Nephron progenitor cell (in vitro differentiated cells): ENCODE results near the gene KCNK5.

Experiments
- DNase-seq: peaks from one replicate; pipeline ENCODE4 v3.0.0; 2021
- H3K27ac Mint-ChIP-seq: 2 replicates; pipeline ENCODE4 v1.8.0; 2021; ENCODE audit warnings: mild to moderate bottlenecking, moderate library complexity, mixed read lengths
- H3K27me3 Mint-ChIP-seq: 2 replicates; pipeline ENCODE4 v1.8.0; 2021; ENCODE audit warnings: mild to moderate bottlenecking, low read depth, mixed read lengths; ENCODE audit not compliant: poor library complexity
- H3K36me3 Mint-ChIP-seq: 2 replicates; pipeline ENCODE4 v1.8.0; 2021; ENCODE audit warnings: low read depth, mixed read lengths
- H3K4me1 Mint-ChIP-seq: 2 replicates; pipeline ENCODE4 v1.8.0; 2021; ENCODE audit warnings: mixed read lengths
- H3K4me3 Mint-ChIP-seq: 2 replicates; pipeline ENCODE4 v1.8.0; 2021; ENCODE audit warnings: mild to moderate bottlenecking, moderate library complexity, mixed read lengths
- H3K9me3 Mint-ChIP-seq: 2 replicates; pipeline ENCODE4 v1.8.0; 2021; ENCODE audit warnings: mild to moderate bottlenecking, moderate library complexity, mixed read lengths
- CTCF ChIP-seq: fragments of 200-600 bp; sonication (generic); IDR thresholded peaks from 2 replicates; pipeline ENCODE4 v1.5.0; 2021; ENCODE audit warnings: antibody characterized with exemption

KCNK5 gene

GRCh38 chr6:39269961-39270360 is 40.7 kb upstream of the KCNK5 start:
- H3K36me3 Mint-ChIP-seq = no peaks in the 10 kb centered on the region
- peaks cover 9% of the 10 kb centered on the region for H3K27me3 Mint-ChIP-seq
- no peak for DNase-seq
- H3K9me3 Mint-ChIP-seq = no peaks in the 10 kb centered on the region
- no peak for TF ChIP-seq CTCF
- peaks cover 14% of the 10 kb centered on the region for H3K4me1 Mint-ChIP-seq
- no peak overlapping the region for H3K4me3 Mint-ChIP-seq
- H3K27ac Mint-ChIP-seq = no peak overlapping the region

DNA sequence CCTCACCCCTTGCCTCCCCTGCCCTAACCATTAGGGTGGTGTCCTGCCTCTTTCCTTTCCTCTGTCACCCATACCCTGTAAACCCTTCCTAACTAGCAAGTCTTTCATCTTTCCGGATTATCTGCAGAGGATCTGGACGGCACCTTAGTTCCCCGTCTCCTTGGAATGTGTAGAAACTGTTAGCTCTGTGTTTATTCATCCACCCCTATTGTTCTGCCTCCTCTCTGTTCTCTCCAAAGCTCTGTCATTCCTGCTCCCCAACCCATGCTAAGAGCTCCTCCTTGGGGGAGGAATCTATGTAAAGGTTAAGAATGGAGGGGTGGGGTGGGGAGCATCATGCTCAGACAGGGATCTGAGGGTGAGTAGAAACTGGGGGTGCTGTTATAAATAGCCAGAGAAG is 39.4 kb upstream of the KCNK5 start:
- H3K36me3 Mint-ChIP-seq = no peaks in the 10 kb centered on the region
- H3K4me1 Mint-ChIP-seq = peaks cover 12% of the 10 kb centered on the region
- H3K27me3 Mint-ChIP-seq = peaks cover 3% of the 10 kb centered on the region
- no peak for TF ChIP-seq CTCF
- H3K27ac Mint-ChIP-seq = no peak overlapping the region
- H3K4me3 Mint-ChIP-seq = no peak overlapping the region
- H3K9me3 Mint-ChIP-seq = peaks cover 3% of the 10 kb centered on the region
- no peak for DNase-seq

GRCh38 chr6:39268171-39268570 is 38.9 kb upstream of the KCNK5 start:
- peaks cover 4% of the 10 kb centered on the region for H3K27me3 Mint-ChIP-seq
- no peak overlapping the region for H3K27ac Mint-ChIP-seq
- H3K36me3 Mint-ChIP-seq = no peaks in the 10 kb centered on the region
- no peak for DNase-seq
- H3K9me3 Mint-ChIP-seq = peaks cover 3% of the 10 kb centered on the region
- H3K4me3 Mint-ChIP-seq = no peak overlapping the region
- TF ChIP-seq CTCF = no peak
- peaks cover 8% of the 10 kb centered on the region for H3K4me1 Mint-ChIP-seq

DNA sequence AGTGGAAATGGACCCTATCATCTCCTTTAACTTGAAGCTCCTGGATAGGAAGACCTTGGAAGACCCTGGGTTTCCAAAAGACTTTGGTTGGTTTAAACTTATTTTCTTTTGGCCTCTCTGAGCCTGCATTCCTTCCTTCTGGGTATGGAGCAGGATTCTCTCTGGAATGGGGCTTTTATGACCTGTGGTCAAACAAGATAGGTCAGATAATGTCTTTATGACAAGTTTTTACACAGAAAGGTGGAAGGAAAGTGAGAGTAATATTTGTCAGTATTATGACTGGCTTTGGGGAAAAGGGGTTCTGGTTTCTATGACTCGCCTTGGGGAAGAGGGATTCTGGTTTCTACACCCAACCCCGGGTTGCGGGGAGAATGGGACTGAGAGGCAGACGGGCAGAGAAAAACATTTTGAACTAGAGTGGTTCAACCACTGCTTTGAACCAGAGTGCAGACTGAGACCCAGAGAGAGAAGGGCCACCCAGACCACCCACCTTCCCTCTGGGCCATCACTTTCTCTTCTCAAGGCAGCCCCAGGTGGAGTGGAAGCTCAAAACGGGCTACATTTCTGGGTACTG is 37.6 kb upstream of the KCNK5 start:
- Mint-ChIP-seq H3K4me1 (peaks cover 4% of the 10 kb centered on the region), H3K27ac (no peak overlapping the region), H3K27me3 (peaks cover 4% of the 10 kb centered on the region), H3K9me3 (peaks cover 3% of the 10 kb centered on the region), H3K36me3 (no peaks in the 10 kb centered on the region), H3K4me3 (no peak overlapping the region)
- TF ChIP-seq CTCF = no peak
- DNase-seq = no peak

GRCh38 chr6:39266375-39266774 is 37.1 kb upstream of the KCNK5 start:
- Mint-ChIP-seq H3K36me3 (no peaks in the 10 kb centered on the region), H3K27ac (no peak overlapping the region), H3K4me3 (no peak overlapping the region), H3K9me3 (peaks cover 3% of the 10 kb centered on the region), H3K4me1 (peaks cover 4% of the 10 kb centered on the region), H3K27me3 (peaks cover 5% of the 10 kb centered on the region)
- TF ChIP-seq CTCF = no peak
- DNase-seq = no peak

DNA sequence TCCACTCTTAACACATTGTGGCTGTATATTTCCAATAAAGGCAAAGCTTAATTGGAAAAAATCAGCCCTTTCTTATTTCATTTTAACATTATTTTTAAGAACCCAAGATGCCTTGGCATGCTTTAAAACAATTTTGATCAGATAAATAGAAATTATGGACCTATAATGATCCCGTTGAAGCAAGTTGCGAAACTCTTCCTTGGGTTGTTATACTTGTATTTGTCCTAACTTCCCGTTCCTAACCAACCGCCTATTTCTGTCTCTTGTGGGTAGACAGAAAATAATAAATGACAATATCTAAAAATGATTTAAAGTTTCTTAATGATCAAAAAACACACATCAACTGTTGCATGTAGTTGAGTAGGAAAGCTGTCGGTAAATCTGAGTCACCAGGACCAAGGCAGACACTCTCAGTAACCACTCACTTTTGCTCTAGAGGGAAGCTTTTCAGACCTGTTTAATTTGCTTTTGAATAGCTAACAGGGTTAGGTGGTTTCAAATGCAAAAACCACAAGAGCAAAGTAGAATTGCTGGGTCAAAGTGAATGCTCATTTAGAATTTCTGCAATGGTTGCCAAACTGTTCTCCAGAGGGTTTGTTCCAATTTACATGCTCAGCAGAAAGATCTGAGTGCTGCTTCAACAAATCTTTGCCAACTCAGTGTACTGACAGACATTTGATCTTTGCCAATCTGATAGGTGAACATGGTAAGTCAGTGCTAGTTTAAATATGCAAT is 34.2 kb upstream of the KCNK5 start:
- H3K4me3 Mint-ChIP-seq = no peak overlapping the region
- H3K4me1 Mint-ChIP-seq = peaks cover 4% of the 10 kb centered on the region
- peaks cover 25% of the 10 kb centered on the region for H3K27me3 Mint-ChIP-seq
- no peaks in the 10 kb centered on the region for H3K36me3 Mint-ChIP-seq
- H3K9me3 Mint-ChIP-seq = peaks cover 3% of the 10 kb centered on the region
- DNase-seq = no peak
- TF ChIP-seq CTCF = no peak
- no peak overlapping the region for H3K27ac Mint-ChIP-seq
